Transverse colon (tissue), 4 donors: Measurements from ENCODE around the gene JSRP1.

ENCODE experiments used
- EP300 ChIP-seq: sonication (generic); formaldehyde crosslinking; IDR thresholded peaks from one replicate; pipeline ENCODE4 v1.6.1; 2017; ENCODE audit warnings: antibody characterized with exemption, low read depth
- POLR2A ChIP-seq: fragments of 450-650 bp; IDR thresholded peaks from one replicate; pipeline ENCODE4 v1.6.1; 2016; ENCODE audit warnings: antibody characterized with exemption, mild to moderate bottlenecking, moderate library complexity
- POLR2AphosphoS5 ChIP-seq, 3 donors: sonication (generic); formaldehyde crosslinking; IDR thresholded peaks; one replicate each; pipeline ENCODE4 v1.6.1; 2016; ENCODE audit warnings: antibody characterized with exemption in 3 of 3
- TF ChIP-seq, protein P1 (sequence below), 5 experiments: fragments of 200-600 bp in 3 of 5; fragments of 450-650 bp in 2 of 5; sonication (generic) in 3 of 5; IDR thresholded peaks; 1 replicate in 2 of 5; 2 replicates in 3 of 5; pipeline ENCODE4 v1.5.1; 2016 to 2017; ENCODE audit warnings: antibody characterized with exemption in 5 of 5, inconsistent platforms in 3 of 5, mild to moderate bottlenecking in 2 of 5, moderate library complexity in 1 of 5

DNA sequence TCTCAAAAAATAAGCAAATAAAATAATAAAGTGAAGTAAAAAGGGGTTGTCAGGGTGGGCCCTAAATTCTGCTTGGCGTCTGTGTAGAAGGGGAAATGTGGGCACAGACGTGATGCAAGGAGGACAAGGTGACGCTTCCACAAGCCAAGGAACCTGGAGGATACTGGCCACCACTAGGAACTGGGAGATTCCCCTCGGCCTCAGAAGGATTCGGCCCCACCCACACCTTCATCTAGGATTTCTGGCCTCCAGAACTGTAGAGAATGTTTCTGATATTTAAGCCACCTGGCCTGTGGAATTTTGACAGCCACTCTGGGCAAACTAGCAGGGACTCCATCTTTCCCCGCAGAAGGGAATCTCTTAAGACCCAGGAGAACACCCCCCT, 21.2 kb downstream of the JSRP1 start:
- TF ChIP-seq, protein P1, sequence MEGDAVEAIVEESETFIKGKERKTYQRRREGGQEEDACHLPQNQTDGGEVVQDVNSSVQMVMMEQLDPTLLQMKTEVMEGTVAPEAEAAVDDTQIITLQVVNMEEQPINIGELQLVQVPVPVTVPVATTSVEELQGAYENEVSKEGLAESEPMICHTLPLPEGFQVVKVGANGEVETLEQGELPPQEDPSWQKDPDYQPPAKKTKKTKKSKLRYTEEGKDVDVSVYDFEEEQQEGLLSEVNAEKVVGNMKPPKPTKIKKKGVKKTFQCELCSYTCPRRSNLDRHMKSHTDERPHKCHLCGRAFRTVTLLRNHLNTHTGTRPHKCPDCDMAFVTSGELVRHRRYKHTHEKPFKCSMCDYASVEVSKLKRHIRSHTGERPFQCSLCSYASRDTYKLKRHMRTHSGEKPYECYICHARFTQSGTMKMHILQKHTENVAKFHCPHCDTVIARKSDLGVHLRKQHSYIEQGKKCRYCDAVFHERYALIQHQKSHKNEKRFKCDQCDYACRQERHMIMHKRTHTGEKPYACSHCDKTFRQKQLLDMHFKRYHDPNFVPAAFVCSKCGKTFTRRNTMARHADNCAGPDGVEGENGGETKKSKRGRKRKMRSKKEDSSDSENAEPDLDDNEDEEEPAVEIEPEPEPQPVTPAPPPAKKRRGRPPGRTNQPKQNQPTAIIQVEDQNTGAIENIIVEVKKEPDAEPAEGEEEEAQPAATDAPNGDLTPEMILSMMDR (IDR thresholded peaks at IDR 0.05): no peak
- TF ChIP-seq POLR2A (no peak), POLR2AphosphoS5 (IDR thresholded peaks at IDR 0.05) (no peak), EP300 (no peak)
